ENCODE measurements around the gene SEMA4C. TPM values are rescaled to one million over a fixed set of nuclear protein-coding genes. Genes with fewer than 3 reads are reported as not detected.

SEMA4C gene, protein sequence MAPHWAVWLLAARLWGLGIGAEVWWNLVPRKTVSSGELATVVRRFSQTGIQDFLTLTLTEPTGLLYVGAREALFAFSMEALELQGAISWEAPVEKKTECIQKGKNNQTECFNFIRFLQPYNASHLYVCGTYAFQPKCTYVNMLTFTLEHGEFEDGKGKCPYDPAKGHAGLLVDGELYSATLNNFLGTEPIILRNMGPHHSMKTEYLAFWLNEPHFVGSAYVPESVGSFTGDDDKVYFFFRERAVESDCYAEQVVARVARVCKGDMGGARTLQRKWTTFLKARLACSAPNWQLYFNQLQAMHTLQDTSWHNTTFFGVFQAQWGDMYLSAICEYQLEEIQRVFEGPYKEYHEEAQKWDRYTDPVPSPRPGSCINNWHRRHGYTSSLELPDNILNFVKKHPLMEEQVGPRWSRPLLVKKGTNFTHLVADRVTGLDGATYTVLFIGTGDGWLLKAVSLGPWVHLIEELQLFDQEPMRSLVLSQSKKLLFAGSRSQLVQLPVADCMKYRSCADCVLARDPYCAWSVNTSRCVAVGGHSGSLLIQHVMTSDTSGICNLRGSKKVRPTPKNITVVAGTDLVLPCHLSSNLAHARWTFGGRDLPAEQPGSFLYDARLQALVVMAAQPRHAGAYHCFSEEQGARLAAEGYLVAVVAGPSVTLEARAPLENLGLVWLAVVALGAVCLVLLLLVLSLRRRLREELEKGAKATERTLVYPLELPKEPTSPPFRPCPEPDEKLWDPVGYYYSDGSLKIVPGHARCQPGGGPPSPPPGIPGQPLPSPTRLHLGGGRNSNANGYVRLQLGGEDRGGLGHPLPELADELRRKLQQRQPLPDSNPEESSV
- polyA plus RNA-seq (2012; rRNA removed) = 34.8 and 40.9 TPM in 2 replicates
- 13.7 and 21.8 TPM in 2 replicates for polyA plus RNA-seq (2012; cell fraction: cytosol; rRNA removed)
- 70.5 and 71.1 TPM in 2 replicates for polyA plus RNA-seq (2012; cell fraction: nucleus; rRNA removed)

DNA sequence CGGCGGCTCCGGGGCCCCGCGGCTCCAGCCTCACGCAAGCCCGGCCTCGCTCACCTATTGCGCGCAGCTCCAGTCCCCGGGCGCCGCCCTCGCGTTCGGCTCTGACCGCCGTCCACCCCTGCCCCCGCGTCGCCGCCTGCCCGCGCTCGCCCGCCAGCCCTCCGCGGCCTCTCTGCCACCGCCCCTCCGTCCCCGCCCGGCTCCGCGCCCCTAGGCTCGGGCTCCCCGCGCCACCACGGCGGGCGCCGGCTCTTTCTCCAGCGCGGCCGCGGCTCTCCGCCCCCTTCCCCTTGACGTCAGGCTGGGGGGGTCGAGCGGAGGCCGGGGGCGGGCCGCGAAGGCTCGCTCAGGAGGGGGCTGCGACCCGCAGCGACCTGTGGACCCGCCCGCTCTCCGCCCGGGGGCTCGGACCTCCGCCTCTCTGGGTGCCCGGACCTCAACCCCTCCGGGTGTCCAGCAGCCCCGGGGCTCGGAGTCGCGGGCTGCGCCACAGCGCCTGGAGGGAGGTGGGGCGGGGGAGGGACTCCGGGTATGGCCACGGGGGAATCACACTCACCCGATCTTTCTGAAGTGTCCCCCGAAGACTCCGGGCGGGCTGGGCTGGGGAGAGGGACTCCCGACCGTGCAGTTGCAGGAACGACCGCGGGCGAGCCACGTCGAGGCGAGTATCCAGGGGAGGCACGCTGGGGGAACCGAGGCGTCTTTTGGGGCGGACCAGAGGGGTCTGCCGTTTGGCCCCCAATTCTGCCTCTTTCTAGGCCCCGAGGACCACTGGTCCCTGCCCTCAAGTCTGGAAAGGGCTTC lies at the start of gene SEMA4C:
SEMA4C (minus strand) TSS at position 259 of the 804 bp plus-strand sequence. CDS start 2,194 bp downstream, outside the sequence.
- H3K9me2 ChIP-seq = no peaks in the 10 kb centered on the region
- peak within 1 kb of the TSS; percentile 94 to 95 for H3K4me3 ChIP-seq (ENCODE audit: low read depth in 2 of 2, low read length in 1 of 2)
- TF ChIP-seq, protein P1, sequence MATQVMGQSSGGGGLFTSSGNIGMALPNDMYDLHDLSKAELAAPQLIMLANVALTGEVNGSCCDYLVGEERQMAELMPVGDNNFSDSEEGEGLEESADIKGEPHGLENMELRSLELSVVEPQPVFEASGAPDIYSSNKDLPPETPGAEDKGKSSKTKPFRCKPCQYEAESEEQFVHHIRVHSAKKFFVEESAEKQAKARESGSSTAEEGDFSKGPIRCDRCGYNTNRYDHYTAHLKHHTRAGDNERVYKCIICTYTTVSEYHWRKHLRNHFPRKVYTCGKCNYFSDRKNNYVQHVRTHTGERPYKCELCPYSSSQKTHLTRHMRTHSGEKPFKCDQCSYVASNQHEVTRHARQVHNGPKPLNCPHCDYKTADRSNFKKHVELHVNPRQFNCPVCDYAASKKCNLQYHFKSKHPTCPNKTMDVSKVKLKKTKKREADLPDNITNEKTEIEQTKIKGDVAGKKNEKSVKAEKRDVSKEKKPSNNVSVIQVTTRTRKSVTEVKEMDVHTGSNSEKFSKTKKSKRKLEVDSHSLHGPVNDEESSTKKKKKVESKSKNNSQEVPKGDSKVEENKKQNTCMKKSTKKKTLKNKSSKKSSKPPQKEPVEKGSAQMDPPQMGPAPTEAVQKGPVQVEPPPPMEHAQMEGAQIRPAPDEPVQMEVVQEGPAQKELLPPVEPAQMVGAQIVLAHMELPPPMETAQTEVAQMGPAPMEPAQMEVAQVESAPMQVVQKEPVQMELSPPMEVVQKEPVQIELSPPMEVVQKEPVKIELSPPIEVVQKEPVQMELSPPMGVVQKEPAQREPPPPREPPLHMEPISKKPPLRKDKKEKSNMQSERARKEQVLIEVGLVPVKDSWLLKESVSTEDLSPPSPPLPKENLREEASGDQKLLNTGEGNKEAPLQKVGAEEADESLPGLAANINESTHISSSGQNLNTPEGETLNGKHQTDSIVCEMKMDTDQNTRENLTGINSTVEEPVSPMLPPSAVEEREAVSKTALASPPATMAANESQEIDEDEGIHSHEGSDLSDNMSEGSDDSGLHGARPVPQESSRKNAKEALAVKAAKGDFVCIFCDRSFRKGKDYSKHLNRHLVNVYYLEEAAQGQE (IDR thresholded peaks at IDR 0.05; ENCODE audit: low read depth, low read length) = no peak
- no peak for TF ChIP-seq GATA2 (CRISPR knock-in tag; IDR thresholded peaks at IDR 0.05)
- TF ChIP-seq RFX5 (IDR thresholded peaks at IDR 0.05; ENCODE audit: low read length) = no peak
- TF ChIP-seq RXRA (IDR thresholded peaks at IDR 0.05; ENCODE audit: borderline replicate concordance, low read depth) = no peak
- TF ChIP-seq, protein P2, sequence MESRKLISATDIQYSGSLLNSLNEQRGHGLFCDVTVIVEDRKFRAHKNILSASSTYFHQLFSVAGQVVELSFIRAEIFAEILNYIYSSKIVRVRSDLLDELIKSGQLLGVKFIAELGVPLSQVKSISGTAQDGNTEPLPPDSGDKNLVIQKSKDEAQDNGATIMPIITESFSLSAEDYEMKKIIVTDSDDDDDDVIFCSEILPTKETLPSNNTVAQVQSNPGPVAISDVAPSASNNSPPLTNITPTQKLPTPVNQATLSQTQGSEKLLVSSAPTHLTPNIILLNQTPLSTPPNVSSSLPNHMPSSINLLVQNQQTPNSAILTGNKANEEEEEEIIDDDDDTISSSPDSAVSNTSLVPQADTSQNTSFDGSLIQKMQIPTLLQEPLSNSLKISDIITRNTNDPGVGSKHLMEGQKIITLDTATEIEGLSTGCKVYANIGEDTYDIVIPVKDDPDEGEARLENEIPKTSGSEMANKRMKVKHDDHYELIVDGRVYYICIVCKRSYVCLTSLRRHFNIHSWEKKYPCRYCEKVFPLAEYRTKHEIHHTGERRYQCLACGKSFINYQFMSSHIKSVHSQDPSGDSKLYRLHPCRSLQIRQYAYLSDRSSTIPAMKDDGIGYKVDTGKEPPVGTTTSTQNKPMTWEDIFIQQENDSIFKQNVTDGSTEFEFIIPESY (IDR thresholded peaks at IDR 0.05; ENCODE audit: borderline replicate concordance, low read depth) = no peak
- no peak for TF ChIP-seq FOSL2 (IDR thresholded peaks at IDR 0.05; ENCODE audit: borderline replicate concordance, low read depth)
- no peak for TF ChIP-seq SIN3A (IDR thresholded peaks at IDR 0.05; ENCODE audit: borderline replicate concordance, low read depth, low read length)
- TF ChIP-seq JUND (IDR thresholded peaks at IDR 0.05) = no peak
- no peak for TF ChIP-seq NRF1 (IDR thresholded peaks at IDR 0.05; ENCODE audit: low read depth, low read length)
- no peak for TF ChIP-seq MXI1 (IDR thresholded peaks at IDR 0.05; ENCODE audit: low read depth, low read length)
- peak within 1 kb of the TSS; percentile 99 for H3K9ac ChIP-seq
- peaks cover 38% of the 10 kb centered on the region for H3K79me2 ChIP-seq (ENCODE audit: insufficient read depth)
- H4K20me1 ChIP-seq (ENCODE audit: insufficient read depth) = peaks cover 24% of the 10 kb centered on the region; the same call in 1 of the 2 replicates
- H2AFZ ChIP-seq (ENCODE audit: low read depth) = 0 out of 2 replicates have a peak within 1 kb of the TSS, but pooled peaks have one; percentile 16
- H3K36me3 ChIP-seq (replicated peaks in 1 of 2; ENCODE audit: control insufficient read depth in 1 of 2, insufficient read depth in 2 of 2, low read length in 1 of 2) = peaks cover 0 to 23% of the 10 kb centered on the region in 2 experiments
- DNase-seq = peak; percentile 86
- POLR2A ChIA-PET = no interaction called here
- H3K4me2 ChIP-seq = peak within 1 kb of the TSS; percentile 96
- H3K9me3 ChIP-seq = no peaks in the 10 kb centered on the region
- no peaks in the 10 kb centered on the region for H3K27me3 ChIP-seq (ENCODE audit: insufficient read depth)
- no peaks in the 10 kb centered on the region for H3F3A ChIP-seq (replicated peaks; ENCODE audit: insufficient read depth)
- CTCF ChIA-PET = interaction anchor here (1.2 to 6.8 kb wide), 10 partner anchors 8 to 242 kb away, joined by 3 to 93 read pairs (median 9); partner anchors contain the start of genes ANKRD36 and ANKRD39
- peaks cover 9 to 42% of the 10 kb centered on the region in 2 experiments; a peak in 2 of 4 replicates for H3K4me1 ChIP-seq (ENCODE audit: control insufficient read depth in 1 of 2, insufficient read depth in 2 of 2, low read depth in 1 of 2, low read length in 1 of 2)
- 3% methylated on average over 19 of the region's 93 CpGs for WGBS (ENCODE audit: low lambda C conversion rate)
- peak within 1 kb of the TSS; percentile 83 to 92 for H3K27ac ChIP-seq (ENCODE audit: low read depth in 2 of 2, low read length in 1 of 2)

Data from SK-N-SH (cell line).